Testis (tissue), 3 donors: Measurements from ENCODE around the gene APPBP2. TPM values are rescaled to one million over a fixed set of nuclear protein-coding genes. Genes with fewer than 3 reads are reported as not detected.
"Not testable (repeated sequence)": the region's sequence is repeated elsewhere in the genome, so short reads cannot be mapped to it uniquely, and the experiment has no call there.

Source experiments
- DNase-seq: peaks from one replicate; pipeline ENCODE4 v3.0.0-alpha.2; 2019
- H3K27ac ChIP-seq, 2 donors: fragments of 200-600 bp; sonication (generic); one replicate each; pipeline ENCODE4 v1.5.1; 2019
- H3K27me3 ChIP-seq: fragments of 200-600 bp; sonication (generic); one replicate; pipeline ENCODE4 v1.5.1; 2019
- H3K36me3 ChIP-seq: fragments of 200-600 bp; sonication (generic); one replicate; pipeline ENCODE4 v1.5.1; 2017; ENCODE audit warnings: low read depth; ENCODE audit errors: missing control alignments
- H3K4me1 ChIP-seq: fragments of 200-600 bp; sonication (generic); one replicate; pipeline ENCODE4 v1.5.1; 2019
- H3K4me3 ChIP-seq, 2 donors: fragments of 200-600 bp; sonication (generic); one replicate each; pipeline ENCODE4 v1.5.1; 2017 to 2019
- H3K9me3 ChIP-seq: fragments of 200-600 bp; sonication (generic); one replicate; pipeline ENCODE4 v1.5.1; 2017
- CTCF ChIP-seq, 3 experiments: fragments of 450-650 bp in 2 of 3; fragments of 200-600 bp in 1 of 3; sonication (generic) in 1 of 3; IDR thresholded peaks; one replicate each; pipeline ENCODE4 v1.5.1; 2016 to 2019; ENCODE audit warnings: antibody characterized with exemption in 3 of 3, mild to moderate bottlenecking in 2 of 3, moderate library complexity in 1 of 3
- POLR2A ChIP-seq: fragments of 450-650 bp; IDR thresholded peaks from one replicate; pipeline ENCODE4 v1.6.1; 2017; ENCODE audit warnings: antibody characterized with exemption, mild to moderate bottlenecking, moderate library complexity
- WGBS, 2 donors: methylation state at CpG; one replicate each; pipeline ENCODE4 v1.1.5; 2018; 5-methylcytosine and 5-hydroxymethylcytosine counted together
- intact Hi-C: fragments of 100-400 bp; cut with DNase I; formaldehyde crosslinking; loops from one replicate; pipeline ENCODE4 v1.15.1; 2023; ENCODE audit warnings: low total_unique reads
- polyA plus RNA-seq: library from polyadenylated mRNA; stranded (reverse); fragments of 350-450 nt; fragmentation: Illumina TruSeq; extraction: RNeasy Lipid Tissue Mini Kit (QIAGEN cat#74804); gene quantifications from one replicate; pipeline ENCODE4 v1.2.3, GENCODE V29; 2014; ENCODE audit warnings: low read depth, low replicate concordance; ENCODE audit not compliant: insufficient read depth
- total RNA-seq, 2 donors: library from RNA; depleted of rRNA; stranded (reverse); fragments of >200 nt; gene quantifications; one replicate each; pipeline ENCODE4 v1.2.3, GENCODE V29; 2016

APPBP2 gene
- total and polyA plus RNA-seq, 3 donors from 2014 or later, result 58.2 to 98.4 (median 58.9) TPM

GRCh38 chr17:60442271-60443173 is 83.5 kb downstream of the APPBP2 start:
- no peaks in the 10 kb centered on the region for H3K27me3 ChIP-seq
- H3K27ac ChIP-seq, result peak overlapping the region in 1 of 2 donors; percentile 36
- no peak for TF ChIP-seq CTCF (IDR thresholded peaks at IDR 0.05)
- TF ChIP-seq POLR2A, result no peak
- H3K4me3 ChIP-seq, result no peak overlapping the region
- intact Hi-C loops, result no loop called here
- H3K9me3 ChIP-seq, result no peaks in the 10 kb centered on the region
- no peaks in the 10 kb centered on the region for H3K4me1 ChIP-seq
- H3K36me3 ChIP-seq, result no peaks in the 10 kb centered on the region
- 46 to 62% methylated on average over 6 of the region's 6 CpGs for WGBS, 2 donors
- no peak for DNase-seq

- TF ChIP-seq POLR2A, result no peak
- TF ChIP-seq CTCF (IDR thresholded peaks at IDR 0.05), result no peak
- WGBS, 2 donors, result 51 to 82% methylated on average over 2 of the region's 2 CpGs
- Histone ChIP-seq H3K27ac (no peak overlapping the region), H3K4me1 (peaks cover 4% of the 10 kb centered on the region), H3K36me3 (no peaks in the 10 kb centered on the region), H3K27me3 (no peaks in the 10 kb centered on the region), H3K9me3 (no peaks in the 10 kb centered on the region), H3K4me3 (no peak overlapping the region)
- intact Hi-C loops, result loop anchor here (10.0 kb wide), 1 partner anchor 305 kb away; no protein-coding TSS in a partner anchor
- DNase-seq, result no peak
These were observed 86.5 kb downstream of the APPBP2 start for GRCh38 chr17:60439501-60439900.

- no peak for TF ChIP-seq POLR2A
- no peak for TF ChIP-seq CTCF (IDR thresholded peaks at IDR 0.05)
- no peak overlapping the region for H3K4me3 ChIP-seq
- no peak for DNase-seq
- H3K4me1 ChIP-seq, result peaks cover 4% of the 10 kb centered on the region
- 38 to 56% methylated on average over 5 of the region's 5 CpGs for WGBS, 2 donors
- no peaks in the 10 kb centered on the region for H3K27me3 ChIP-seq
- no peaks in the 10 kb centered on the region for H3K36me3 ChIP-seq
- intact Hi-C loops, result loop anchor here (10.0 kb wide), 1 partner anchor 302 kb away; no protein-coding TSS in a partner anchor
- H3K9me3 ChIP-seq, result no peaks in the 10 kb centered on the region
- H3K27ac ChIP-seq, result no peak overlapping the region
These were observed 89.4 kb downstream of the APPBP2 start for GRCh38 chr17:60436676-60437075.

GRCh38 chr17:60435244-60436167 is 90.5 kb downstream of the APPBP2 start:
- WGBS, 2 donors, result 47 to 62% methylated on average over 27 to 28 of the region's 28 CpGs
- no peaks in the 10 kb centered on the region for H3K36me3 ChIP-seq
- H3K27ac ChIP-seq, result no peak overlapping the region

GRCh38 chr17:60433021-60433997 is 92.7 kb downstream of the APPBP2 start:
- not testable (repeated sequence) for H3K4me1 ChIP-seq, DNase-seq, H3K27ac ChIP-seq, H3K4me3 ChIP-seq, H3K9me3 ChIP-seq, H3K27me3 ChIP-seq, H3K36me3 ChIP-seq
- intact Hi-C loops, result loop anchor here (10.0 kb wide), 1 partner anchor 299 kb away; no protein-coding TSS in a partner anchor
- 94 to 99% methylated on average over 4 of the region's 4 CpGs for WGBS, 2 donors

More at GRCh38 chr17:60435244-60436167, 90.5 kb downstream of the APPBP2 start:
- DNase-seq, result peak; percentile 88
- Histone ChIP-seq H3K4me1 (peaks cover 4% of the 10 kb centered on the region), H3K4me3 (no peak overlapping the region), H3K27me3 (no peaks in the 10 kb centered on the region), H3K9me3 (no peaks in the 10 kb centered on the region)
- no peak for TF ChIP-seq POLR2A
- peak; percentile 78 to 96 (median 92) for TF ChIP-seq CTCF (IDR thresholded peaks at IDR 0.05)
- intact Hi-C loops, result loop anchor here (10.0 kb wide), 1 partner anchor 301 kb away; no protein-coding TSS in a partner anchor

GRCh38 chr17:60430561-60430960 is 95.5 kb downstream of the APPBP2 start:
- H3K36me3 ChIP-seq, DNase-seq, H3K27ac ChIP-seq, H3K27me3 ChIP-seq, H3K4me1 ChIP-seq, H3K9me3 ChIP-seq, H3K4me3 ChIP-seq: not testable (repeated sequence)
- intact Hi-C loops, result loop anchor here (10.0 kb wide), 1 partner anchor 296 kb away; no protein-coding TSS in a partner anchor
- 85 to 92% methylated on average over 7 of the region's 7 CpGs for WGBS, 2 donors
